ENCODE results near the gene ACSF3.

- no peak for TF ChIP-seq EP300 (IDR thresholded peaks at IDR 0.05)
- TF ChIP-seq CTCF (IDR thresholded peaks at IDR 0.05) = peak; percentile 57 to 92 (median 75)
- TF ChIP-seq POLR2A (IDR thresholded peaks at IDR 0.05) = no peak
Measured at GRCh38 chr16:89167425-89167941, 73.8 kb downstream of the ACSF3 start.
